ENCODE results near the gene STUB1.

STUB1 gene

DNA sequence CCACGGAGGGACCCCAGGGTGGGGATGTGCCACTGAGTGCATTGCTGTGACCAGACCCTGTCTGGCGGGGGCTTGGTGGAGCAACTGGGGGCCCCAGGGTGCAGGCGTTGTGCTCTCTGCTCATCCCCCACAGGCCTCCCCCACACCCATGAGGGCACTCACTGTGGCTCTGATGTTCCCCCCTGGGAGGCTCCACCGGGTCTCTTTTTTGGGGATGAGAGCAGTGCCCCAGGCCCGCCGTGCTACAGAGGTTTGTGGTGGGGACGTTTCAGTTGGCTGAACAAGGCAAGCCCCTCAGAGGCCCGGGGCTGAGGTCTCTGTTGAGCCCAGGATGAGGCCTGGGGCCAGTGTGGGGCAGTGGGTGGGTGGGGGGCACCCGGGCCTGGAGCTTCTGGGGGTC, 43.5 kb downstream of the STUB1 start:
- DNase-seq (ENCODE audit: extremely low spot score): no peak
- POLR2A ChIA-PET: interaction anchor here (1.0 to 5.0 kb wide), 3 partner anchors 8 to 17 kb away, joined by 3 to 27 read pairs (median 4); partner anchors contain the start of genes CIAO3 and METRN
- CTCF ChIA-PET: no interaction called here
- no peak for TF ChIP-seq TARDBP (IDR thresholded peaks at IDR 0.05)
- no peak for TF ChIP-seq SP1 (IDR thresholded peaks at IDR 0.05)
- no peak for TF ChIP-seq SUZ12 (IDR thresholded peaks at IDR 0.05)
- no peak for TF ChIP-seq ELF4 (IDR thresholded peaks at IDR 0.05)
- TF ChIP-seq NFRKB (IDR thresholded peaks at IDR 0.05): no peak
- TF ChIP-seq CTBP1 (IDR thresholded peaks at IDR 0.05; ENCODE audit: borderline replicate concordance): no peak
- no peak for TF ChIP-seq HDGF (IDR thresholded peaks at IDR 0.05; ENCODE audit: borderline replicate concordance)
- TF ChIP-seq, protein P1, sequence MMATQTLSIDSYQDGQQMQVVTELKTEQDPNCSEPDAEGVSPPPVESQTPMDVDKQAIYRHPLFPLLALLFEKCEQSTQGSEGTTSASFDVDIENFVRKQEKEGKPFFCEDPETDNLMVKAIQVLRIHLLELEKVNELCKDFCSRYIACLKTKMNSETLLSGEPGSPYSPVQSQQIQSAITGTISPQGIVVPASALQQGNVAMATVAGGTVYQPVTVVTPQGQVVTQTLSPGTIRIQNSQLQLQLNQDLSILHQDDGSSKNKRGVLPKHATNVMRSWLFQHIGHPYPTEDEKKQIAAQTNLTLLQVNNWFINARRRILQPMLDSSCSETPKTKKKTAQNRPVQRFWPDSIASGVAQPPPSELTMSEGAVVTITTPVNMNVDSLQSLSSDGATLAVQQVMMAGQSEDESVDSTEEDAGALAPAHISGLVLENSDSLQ (IDR thresholded peaks at IDR 0.05): no peak
- TF ChIP-seq L3MBTL2 (conservative IDR thresholded peaks at IDR 0.05): no peak
- no peak for TF ChIP-seq BHLHE40 (IDR thresholded peaks at IDR 0.05; ENCODE audit: borderline replicate concordance)
- TF ChIP-seq FOXM1 (IDR thresholded peaks at IDR 0.05; ENCODE audit: borderline replicate concordance): no peak
- TF ChIP-seq ARNT (IDR thresholded peaks at IDR 0.05): no peak
- TF ChIP-seq FOXK2 (IDR thresholded peaks at IDR 0.05): no peak
- no peak for TF ChIP-seq ZNF384 (IDR thresholded peaks at IDR 0.05)
- no peak for TF ChIP-seq LEF1 (IDR thresholded peaks at IDR 0.05; ENCODE audit: borderline replicate concordance)
- no peak for TF ChIP-seq FOXA1 (IDR thresholded peaks at IDR 0.05)

DNA sequence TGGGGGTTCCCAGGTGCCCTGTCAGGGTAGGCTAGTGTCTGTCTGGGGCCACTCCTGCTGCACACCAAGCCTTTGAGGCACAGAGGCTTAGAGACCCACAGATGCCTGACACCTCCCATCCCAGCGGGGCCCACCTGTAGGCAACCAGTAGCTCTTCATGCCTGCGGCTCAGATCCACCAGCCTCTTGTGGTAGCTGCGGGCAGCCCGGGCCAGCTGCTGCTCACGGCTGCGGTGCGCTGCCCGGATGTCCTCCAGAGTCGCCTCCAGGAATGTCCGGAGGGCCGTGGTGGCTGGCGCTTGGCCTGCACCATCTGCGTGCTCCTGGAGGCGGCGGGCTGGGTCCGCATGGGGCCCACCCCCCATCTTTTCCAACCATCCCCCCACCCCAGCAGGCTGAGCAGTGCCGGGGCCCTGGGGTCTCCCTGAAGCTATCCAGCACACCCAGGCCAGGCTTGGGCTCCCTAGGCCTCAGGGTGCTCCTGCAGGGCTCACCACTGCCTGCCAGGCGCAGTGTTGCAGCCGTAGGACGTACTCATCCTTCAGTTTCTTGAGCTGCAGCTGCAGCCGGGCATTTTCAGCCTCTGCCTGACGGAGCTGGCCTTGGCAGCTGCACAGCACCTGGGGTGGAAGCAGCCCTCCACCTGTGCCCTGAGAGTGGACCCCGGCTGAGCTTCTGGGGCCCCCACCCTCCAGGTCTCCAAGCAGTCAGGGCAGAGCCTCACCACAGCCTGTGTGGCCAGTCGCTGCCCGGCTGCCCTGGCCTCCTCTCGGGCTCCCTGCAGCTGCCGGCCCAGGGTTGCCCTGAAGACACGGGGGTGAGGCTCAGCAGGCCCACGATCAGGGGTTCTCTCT, 44.2 kb downstream of the STUB1 start:
- no peak for TF ChIP-seq FOXM1 (IDR thresholded peaks at IDR 0.05; ENCODE audit: borderline replicate concordance)
- no peak for TF ChIP-seq TARDBP (IDR thresholded peaks at IDR 0.05)
- ChIA-PET CTCF (interaction anchor here (1.1 kb wide), 1 partner anchor 16 kb away, joined by 4 read pairs; the partner anchor contains the start of gene CIAO3), POLR2A (interaction anchor here (1.0 to 5.0 kb wide), 4 partner anchors 9 to 64 kb away, joined by 3 to 27 read pairs (median 9); partner anchors contain the start of genes CHTF18, CIAO3, METRN and RPUSD1)
- DNase-seq (ENCODE audit: extremely low spot score): no peak

DNA sequence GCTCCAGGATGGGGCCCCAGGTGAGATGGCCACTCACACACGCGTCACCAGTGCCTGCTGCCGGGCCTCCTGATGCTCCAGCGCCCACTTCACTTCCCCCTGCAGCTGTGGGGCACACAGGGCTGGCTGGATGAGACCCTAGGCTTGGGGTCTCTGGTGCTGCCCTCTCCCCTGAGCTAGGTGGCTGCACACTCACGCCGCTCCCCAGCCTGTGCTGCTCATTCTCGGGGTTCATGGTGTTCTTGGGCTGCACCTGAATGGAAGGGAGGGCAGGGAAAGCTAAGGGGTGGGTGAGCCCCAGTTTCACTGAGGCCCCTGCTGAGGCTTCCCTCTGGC, 44.8 kb downstream of the STUB1 start:
- TF ChIP-seq SUZ12 (IDR thresholded peaks at IDR 0.05) (no peak), FOXA1 (IDR thresholded peaks at IDR 0.05) (no peak), ZNF384 (IDR thresholded peaks at IDR 0.05) (no peak)
- TF ChIP-seq, protein P1 (IDR thresholded peaks at IDR 0.05): no peak
- ChIA-PET POLR2A (interaction anchor here (0.6 to 5.0 kb wide), 6 partner anchors 9 to 63 kb away, joined by 3 to 27 read pairs (median 5); partner anchors contain the start of genes CHTF18, CIAO3, METRN and RPUSD1), CTCF (interaction anchor here (1.1 to 1.6 kb wide), 2 partner anchors 15 to 16 kb away, joined by 4 to 6 read pairs; partner anchors contain the start of gene CIAO3)
- no peak for DNase-seq (ENCODE audit: extremely low spot score)

DNA sequence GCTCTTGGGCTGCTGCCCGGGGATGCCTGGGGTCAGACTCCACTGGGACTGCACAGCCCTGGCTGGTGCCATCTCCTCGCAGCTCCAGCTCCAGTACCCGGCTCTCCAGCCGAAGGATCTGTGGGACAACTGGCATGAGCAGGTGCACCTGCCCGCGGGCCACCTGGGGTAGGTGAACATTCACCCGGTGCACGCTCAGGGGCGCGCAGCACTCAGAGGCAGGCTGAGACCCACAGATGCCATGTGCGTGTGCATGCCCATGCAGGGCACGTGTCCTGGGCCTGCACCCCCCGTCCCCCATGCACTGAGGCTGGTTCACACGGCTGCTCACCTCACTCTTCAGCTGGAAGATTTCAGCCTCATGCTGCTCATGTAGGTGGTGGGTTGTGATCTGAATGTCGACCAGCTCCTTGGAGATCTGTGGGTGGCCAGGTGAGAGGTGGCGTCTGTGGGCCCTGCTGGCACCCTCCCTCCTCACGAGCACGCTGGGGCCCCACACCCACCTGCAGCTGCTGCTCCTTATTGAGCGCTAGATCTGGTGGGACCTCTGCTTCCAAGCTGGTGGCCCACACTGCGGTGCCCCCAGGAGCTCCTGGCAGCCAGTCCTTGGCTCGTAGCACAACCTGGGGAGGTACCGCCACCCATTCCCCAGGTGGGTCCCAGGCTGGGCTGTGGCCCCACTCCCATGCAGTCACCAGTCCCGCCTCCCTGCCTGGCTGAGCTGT, 45.4 kb downstream of the STUB1 start:
- TF ChIP-seq FOXK2 (IDR thresholded peaks at IDR 0.05) (no peak), TARDBP (IDR thresholded peaks at IDR 0.05) (no peak), ELF4 (IDR thresholded peaks at IDR 0.05) (no peak), HDGF (IDR thresholded peaks at IDR 0.05; ENCODE audit: borderline replicate concordance) (no peak), LEF1 (IDR thresholded peaks at IDR 0.05; ENCODE audit: borderline replicate concordance) (no peak), SUZ12 (IDR thresholded peaks at IDR 0.05) (no peak), ARNT (IDR thresholded peaks at IDR 0.05) (no peak), SP1 (IDR thresholded peaks at IDR 0.05) (no peak)
- POLR2A ChIA-PET: interaction anchor here (0.6 to 5.0 kb wide), 8 partner anchors 9 to 63 kb away, joined by 3 to 27 read pairs (median 5); partner anchors contain the start of genes CHTF18, CIAO3, METRN and RPUSD1
- CTCF ChIA-PET: interaction anchor here (1.6 kb wide), 1 partner anchor 16 kb away, joined by 6 read pairs; no protein-coding TSS in a partner anchor
- no peak for DNase-seq (ENCODE audit: extremely low spot score)

DNA sequence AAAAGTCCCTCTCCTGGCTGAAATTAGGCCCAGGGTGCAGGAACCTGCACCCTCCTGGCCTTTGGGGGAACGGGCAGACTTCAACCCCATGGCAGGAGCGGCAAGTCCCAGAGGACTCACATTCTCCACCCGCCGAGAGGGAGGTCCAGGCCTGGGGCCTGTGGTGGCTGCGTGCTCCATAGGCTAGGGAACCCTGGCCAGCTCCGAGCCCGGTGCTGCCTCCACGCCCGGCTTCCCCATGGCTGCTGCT, 45.9 kb downstream of the STUB1 start:
- TF ChIP-seq BHLHE40 (IDR thresholded peaks at IDR 0.05; ENCODE audit: borderline replicate concordance) (no peak), LEF1 (IDR thresholded peaks at IDR 0.05; ENCODE audit: borderline replicate concordance) (no peak), FOXA1 (IDR thresholded peaks at IDR 0.05) (no peak), ELF4 (IDR thresholded peaks at IDR 0.05) (no peak), SP1 (IDR thresholded peaks at IDR 0.05) (no peak), SUZ12 (IDR thresholded peaks at IDR 0.05) (no peak), ARNT (IDR thresholded peaks at IDR 0.05) (no peak), FOXK2 (IDR thresholded peaks at IDR 0.05) (no peak)
- ChIA-PET POLR2A (interaction anchor here (1.2 to 5.0 kb wide), 5 partner anchors 8 to 58 kb away, joined by 3 to 27 read pairs (median 5); partner anchors contain the start of genes CIAO3 and METRN), CTCF (interaction anchor here (1.6 kb wide), 1 partner anchor 16 kb away, joined by 6 read pairs; no protein-coding TSS in a partner anchor)
- DNase-seq (ENCODE audit: extremely low spot score): no peak

DNA sequence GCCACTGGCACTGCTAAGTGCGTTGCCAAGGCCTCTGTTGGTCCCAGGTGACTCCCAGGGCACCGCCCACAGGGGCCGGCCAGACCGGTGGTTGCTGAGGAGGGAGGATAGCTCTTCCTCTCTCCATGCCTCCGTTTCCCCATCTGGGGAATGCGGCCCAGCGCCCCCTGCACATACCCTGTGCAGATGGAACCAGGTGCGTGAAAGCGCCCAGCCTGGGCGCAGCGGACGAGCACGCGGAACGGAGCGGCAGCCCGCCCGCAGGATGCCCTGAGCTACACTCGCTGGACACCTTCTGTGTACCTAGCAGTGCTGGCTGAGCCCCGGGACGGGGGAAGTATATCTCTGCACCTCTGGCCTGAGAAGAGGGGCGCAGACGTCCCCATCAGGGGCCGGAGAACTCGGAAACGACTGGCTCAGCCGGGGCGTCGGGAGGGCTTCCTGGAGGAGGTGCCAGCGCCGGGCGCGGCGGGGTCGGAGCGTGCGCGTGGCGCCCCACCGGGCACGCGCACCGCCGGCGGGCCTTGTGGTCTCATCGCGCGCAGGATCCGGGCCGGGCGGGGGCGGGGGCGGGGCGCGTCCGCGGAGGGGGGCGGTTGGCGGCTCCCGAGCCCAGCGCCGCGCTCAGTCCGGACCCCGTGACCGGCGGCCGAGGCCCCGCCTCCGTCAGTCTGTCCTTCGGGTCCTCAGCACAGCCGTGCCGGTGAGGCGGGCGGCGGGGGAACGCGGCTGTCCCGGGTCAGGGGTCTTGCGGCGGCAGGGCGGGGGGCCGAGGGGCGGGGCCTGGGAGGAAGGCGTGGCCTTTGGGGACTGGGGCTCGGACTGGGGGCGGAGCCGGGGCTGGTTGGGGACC, 46.5 kb downstream of the STUB1 start, which contains the start of the genes CCDC78 and HAGHL:
TSS of gene CCDC78 (minus strand) at position 6 of the 853 bp plus-strand sequence. CDS start 76 bp downstream, outside the sequence.
TSS of gene HAGHL (plus strand) at position 669 of the 853 bp plus-strand sequence. CDS start 404 bp downstream, outside the sequence.
- POLR2A ChIA-PET: interaction anchor here (1.3 to 5.0 kb wide), 4 partner anchors 11 to 58 kb away, joined by 4 to 27 read pairs (median 9); partner anchors contain the start of genes CIAO3 and METRN
- CTCF ChIA-PET: interaction anchor here (1.6 kb wide), 1 partner anchor 17 kb away, joined by 6 read pairs; no protein-coding TSS in a partner anchor
- peak; percentile 66 for DNase-seq (ENCODE audit: extremely low spot score)
- no peak for TF ChIP-seq ARNT (IDR thresholded peaks at IDR 0.05)
- TF ChIP-seq ZNF384 (IDR thresholded peaks at IDR 0.05): no peak
- no peak for TF ChIP-seq BHLHE40 (IDR thresholded peaks at IDR 0.05; ENCODE audit: borderline replicate concordance)
- TF ChIP-seq CTBP1 (IDR thresholded peaks at IDR 0.05; ENCODE audit: borderline replicate concordance): no peak
- TF ChIP-seq SUZ12 (IDR thresholded peaks at IDR 0.05): no peak

Measured in HEK293T (cell line).